ENCODE measurements around the gene EIF5. TPM values are rescaled to one million over a fixed set of nuclear protein-coding genes. Genes with fewer than 3 reads are reported as not detected.

Gene EIF5
- polyA plus RNA-seq, 3 donors, result 162 to 191 (median 163) TPM

GRCh38 chr14:103317251-103317650 is 16.8 kb upstream of the EIF5 start:
- Histone ChIP-seq H2AFZ (ENCODE audit: insufficient read depth, low read depth, low read length, poor library complexity, severe bottlenecking) (peak overlapping the region; percentile 74), H3K4me2 (replicated peaks; ENCODE audit: extremely low read depth, low read length, poor library complexity, severe bottlenecking) (no peak overlapping the region), H3K27ac (ENCODE audit: low read depth in 1 of 2, low read length in 2 of 2) (no peak overlapping the region), H3K9ac (ENCODE audit: insufficient read depth, low read length, poor library complexity, severe bottlenecking) (no peak overlapping the region), H3K36me3 (replicated peaks in 1 of 2; ENCODE audit: control insufficient read depth in 1 of 2, insufficient read depth in 2 of 2, low read length in 2 of 2) (no peaks in the 10 kb centered on the region), H3K27me3 (ENCODE audit: control insufficient read depth in 2 of 2, insufficient read depth in 2 of 2, low read length in 2 of 2) (no peaks in the 10 kb centered on the region), H3K4me3 (replicated peaks in 1 of 3; ENCODE audit: low read depth in 2 of 3, low read length in 3 of 3) (no peak overlapping the region), H3K9me3 (replicated peaks in 1 of 2; ENCODE audit: control insufficient read depth in 1 of 2, insufficient read depth in 1 of 2, low read length in 2 of 2) (no peaks in the 10 kb centered on the region), H3K79me2 (ENCODE audit: insufficient read depth, low read length) (no peaks in the 10 kb centered on the region), H4K20me1 (ENCODE audit: insufficient read depth, low read length) (no peaks in the 10 kb centered on the region), H3K4me1 (ENCODE audit: control insufficient read depth in 1 of 2, insufficient read depth in 2 of 2, low read length in 2 of 2) (peaks cover 3 to 12% of the 10 kb centered on the region in 2 donors)
- Mint-ChIP-seq H3K27ac (peak overlapping the region in 1 of 7 donors; percentile 41), H3K27me3 (ENCODE audit: low read depth in 3 of 3) (peaks cover 3 to 8% (median 3%) of the 10 kb centered on the region in 3 donors), H3K4me1 (peaks cover 23% of the 10 kb centered on the region), H3K4me3 (peak overlapping the region in 1 of 2 donors; percentile 0), H3K9me3 (no peaks in the 10 kb centered on the region), H3K36me3 (no peaks in the 10 kb centered on the region)
- intact Hi-C loops (cut with micrococcal nuclease), result no loop called here
- no peak for TF ChIP-seq CTCF (IDR thresholded peaks at IDR 0.05)
- 0% methylated on average over 2 of the region's 9 CpGs for WGBS (ENCODE audit: insufficient coverage)
- DNase-seq, result no peak

- Histone ChIP-seq H3K4me2 (replicated peaks; ENCODE audit: extremely low read depth, low read length, poor library complexity, severe bottlenecking) (no peak overlapping the region), H3K9ac (ENCODE audit: insufficient read depth, low read length, poor library complexity, severe bottlenecking) (no peak overlapping the region), H3K4me1 (ENCODE audit: control insufficient read depth in 1 of 2, insufficient read depth in 2 of 2, low read length in 2 of 2) (peaks cover 3 to 12% of the 10 kb centered on the region in 2 donors), H3K27me3 (ENCODE audit: control insufficient read depth in 2 of 2, insufficient read depth in 2 of 2, low read length in 2 of 2) (no peaks in the 10 kb centered on the region), H4K20me1 (ENCODE audit: insufficient read depth, low read length) (no peaks in the 10 kb centered on the region), H3K79me2 (ENCODE audit: insufficient read depth, low read length) (no peaks in the 10 kb centered on the region), H3K9me3 (replicated peaks in 1 of 2; ENCODE audit: control insufficient read depth in 1 of 2, insufficient read depth in 1 of 2, low read length in 2 of 2) (no peaks in the 10 kb centered on the region), H3K36me3 (replicated peaks in 1 of 2; ENCODE audit: control insufficient read depth in 1 of 2, insufficient read depth in 2 of 2, low read length in 2 of 2) (no peaks in the 10 kb centered on the region), H3K4me3 (replicated peaks in 1 of 3; ENCODE audit: low read depth in 2 of 3, low read length in 3 of 3) (no peak overlapping the region), H2AFZ (ENCODE audit: insufficient read depth, low read depth, low read length, poor library complexity, severe bottlenecking) (no peak overlapping the region), H3K27ac (ENCODE audit: low read depth in 1 of 2, low read length in 2 of 2) (no peak overlapping the region)
- DNase-seq, result no peak
- peaks cover 23% of the 10 kb centered on the region for H3K4me1 Mint-ChIP-seq
- no peak overlapping the region for H3K27ac Mint-ChIP-seq
- TF ChIP-seq CTCF (IDR thresholded peaks at IDR 0.05), result no peak
- H3K27me3 Mint-ChIP-seq (ENCODE audit: low read depth in 3 of 3), result peaks cover 3 to 7% (median 4%) of the 10 kb centered on the region in 3 donors
- intact Hi-C loops (cut with micrococcal nuclease), result no loop called here
- H3K9me3 Mint-ChIP-seq, result no peaks in the 10 kb centered on the region
- no peaks in the 10 kb centered on the region for H3K36me3 Mint-ChIP-seq
- WGBS (ENCODE audit: insufficient coverage), result 75% methylated on average over 9 of the region's 10 CpGs
- no peak overlapping the region for H3K4me3 Mint-ChIP-seq
Observed at GRCh38 chr14:103317976-103318580, 16.0 kb upstream of the EIF5 start.

Measured in CD14-positive monocyte (primary cell).